AG09319 (cell line): ENCODE results near the gene PAPOLG.
A peak's percentile ranks its signal among the peaks of the same experiment; 100 is the strongest.

ENCODE experiments used
- DNase-seq: peaks from one replicate; pipeline ENCODE4 v3.0.0-alpha.2; 2010; ENCODE audit warnings: low read depth; ENCODE audit errors: extremely low read depth
- TF ChIP-seq, protein P1 (sequence below): IDR thresholded peaks from 2 replicates; pipeline ENCODE4 v1.5.1; 2011; ENCODE audit warnings: low read depth, mild to moderate bottlenecking, inconsistent platforms, low read length, moderate library complexity

Gene PAPOLG

GRCh38 chr2:60771508-60771907 is 15.4 kb downstream of the PAPOLG start:
- TF ChIP-seq, protein P1, sequence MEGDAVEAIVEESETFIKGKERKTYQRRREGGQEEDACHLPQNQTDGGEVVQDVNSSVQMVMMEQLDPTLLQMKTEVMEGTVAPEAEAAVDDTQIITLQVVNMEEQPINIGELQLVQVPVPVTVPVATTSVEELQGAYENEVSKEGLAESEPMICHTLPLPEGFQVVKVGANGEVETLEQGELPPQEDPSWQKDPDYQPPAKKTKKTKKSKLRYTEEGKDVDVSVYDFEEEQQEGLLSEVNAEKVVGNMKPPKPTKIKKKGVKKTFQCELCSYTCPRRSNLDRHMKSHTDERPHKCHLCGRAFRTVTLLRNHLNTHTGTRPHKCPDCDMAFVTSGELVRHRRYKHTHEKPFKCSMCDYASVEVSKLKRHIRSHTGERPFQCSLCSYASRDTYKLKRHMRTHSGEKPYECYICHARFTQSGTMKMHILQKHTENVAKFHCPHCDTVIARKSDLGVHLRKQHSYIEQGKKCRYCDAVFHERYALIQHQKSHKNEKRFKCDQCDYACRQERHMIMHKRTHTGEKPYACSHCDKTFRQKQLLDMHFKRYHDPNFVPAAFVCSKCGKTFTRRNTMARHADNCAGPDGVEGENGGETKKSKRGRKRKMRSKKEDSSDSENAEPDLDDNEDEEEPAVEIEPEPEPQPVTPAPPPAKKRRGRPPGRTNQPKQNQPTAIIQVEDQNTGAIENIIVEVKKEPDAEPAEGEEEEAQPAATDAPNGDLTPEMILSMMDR = no peak
- no peak for DNase-seq

- TF ChIP-seq, protein P1 = no peak
- DNase-seq = no peak
These were observed 19.1 kb downstream of the PAPOLG start for GRCh38 chr2:60775048-60775639.

DNA sequence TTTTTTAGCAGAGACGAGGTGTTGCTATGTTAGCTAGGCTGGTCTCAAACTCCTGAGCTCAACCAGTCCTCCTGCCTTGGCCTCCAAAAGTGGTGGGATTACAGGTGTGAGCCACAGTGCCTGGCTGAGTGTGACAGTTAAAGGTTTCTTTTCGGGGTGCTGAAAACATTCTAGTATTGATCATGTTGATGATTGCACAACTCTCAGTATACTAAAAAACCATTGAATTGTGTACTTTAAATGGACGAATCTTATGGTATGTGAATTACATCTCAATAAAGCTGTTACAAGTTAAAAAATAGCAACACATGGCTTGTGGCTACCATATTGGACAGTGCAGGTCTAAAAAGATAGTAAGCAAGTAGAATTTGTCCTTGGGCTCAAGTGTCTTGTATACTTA is 22.3 kb downstream of the PAPOLG start:
- no peak for DNase-seq
- TF ChIP-seq, protein P1 = no peak

DNA sequence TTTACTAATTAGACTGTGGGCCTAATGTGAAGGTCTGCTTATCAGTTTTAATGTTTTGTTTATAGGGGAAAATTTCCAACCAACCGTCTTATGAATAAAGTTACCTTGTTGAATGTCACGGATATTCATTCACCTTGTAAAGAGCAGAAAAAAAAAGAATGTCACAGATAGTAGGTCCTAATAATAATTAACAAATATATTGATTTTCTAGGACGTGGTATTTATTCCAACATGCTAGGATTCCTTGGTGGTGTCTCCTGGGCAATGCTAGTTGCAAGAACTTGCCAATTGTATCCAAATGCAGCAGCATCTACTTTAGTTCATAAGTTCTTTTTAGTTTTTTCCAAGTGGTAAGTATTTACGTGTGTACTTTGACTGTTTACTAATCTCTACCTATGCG is 23.4 kb downstream of the PAPOLG start:
- TF ChIP-seq, protein P1 = no peak
- DNase-seq = no peak

DNA sequence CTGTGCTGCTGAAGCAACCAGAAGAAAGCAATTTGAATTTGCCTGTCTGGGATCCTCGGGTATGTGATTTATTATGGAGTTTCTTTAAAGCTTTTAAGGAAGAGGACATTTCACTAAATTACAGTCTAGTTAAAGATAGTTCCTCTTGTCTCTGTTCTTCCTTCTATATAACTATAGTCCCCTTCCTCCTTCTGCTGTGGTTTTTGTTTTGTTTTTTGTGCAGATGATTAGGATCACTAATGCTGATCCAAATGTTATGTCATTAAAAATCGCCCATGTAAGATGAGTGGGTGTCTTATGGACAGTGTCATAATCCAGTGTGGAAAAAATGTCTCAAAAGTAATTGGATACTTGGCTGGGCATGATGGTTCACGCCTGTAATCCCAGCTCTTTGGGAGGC is 24.7 kb downstream of the PAPOLG start:
- TF ChIP-seq, protein P1 = no peak
- no peak for DNase-seq

- TF ChIP-seq, protein P1 = no peak
- no peak for DNase-seq
These were observed 37.1 kb downstream of the PAPOLG start for GRCh38 chr2:60793169-60793568.

- DNase-seq = no peak
- TF ChIP-seq, protein P1 = peak; percentile 54
These were observed 38.3 kb downstream of the PAPOLG start for GRCh38 chr2:60794271-60794863.
